Bronchial epithelial cell (primary cell): Measurements from ENCODE around the gene ANXA10. TPM values are rescaled to one million over a fixed set of nuclear protein-coding genes. Genes with fewer than 3 reads are reported as not detected.
A peak's percentile ranks its signal among the peaks of the same experiment; 100 is the strongest.

Experiments
- DNase-seq: peaks from one replicate; pipeline ENCODE4 v3.0.0-alpha.2; 2010; ENCODE audit warnings: low read depth
- FAIRE-seq: peaks from 2 replicates; lab custom pipeline; 2011; peaks lifted over from hg19 to GRCh38; lab: Jason Lieb, UNC
- H3K27me3 ChIP-seq: 2 replicates; pipeline ENCODE4 v1.5.1; 2011; ENCODE audit warnings: low read length; ENCODE audit not compliant: control insufficient read depth, insufficient read depth
- H3K36me3 ChIP-seq: 2 replicates; pipeline ENCODE4 v1.5.1; 2011; ENCODE audit warnings: low read length; ENCODE audit not compliant: control insufficient read depth, insufficient read depth
- H3K4me3 ChIP-seq: 2 replicates; pipeline ENCODE4 v1.5.1; 2011; ENCODE audit warnings: mild to moderate bottlenecking, low read depth, low read length, control low read depth
- total RNA-seq: library from RNA; depleted of rRNA; stranded (reverse); fragments of >200 nt; gene quantifications from 2 replicates; pipeline ENCODE4 v1.2.1, GENCODE V29; 2014
- TF ChIP-seq, protein P1 (sequence below): IDR thresholded peaks from 2 replicates; pipeline ENCODE4 v1.5.1; 2011; ENCODE audit warnings: mild to moderate bottlenecking, moderate library complexity, low read length, control low read depth, inconsistent platforms; ENCODE audit not compliant: insufficient read depth, severe bottlenecking

Gene ANXA10
- total RNA-seq, 1 donor from 2014 or later = 0.79 TPM

DNA sequence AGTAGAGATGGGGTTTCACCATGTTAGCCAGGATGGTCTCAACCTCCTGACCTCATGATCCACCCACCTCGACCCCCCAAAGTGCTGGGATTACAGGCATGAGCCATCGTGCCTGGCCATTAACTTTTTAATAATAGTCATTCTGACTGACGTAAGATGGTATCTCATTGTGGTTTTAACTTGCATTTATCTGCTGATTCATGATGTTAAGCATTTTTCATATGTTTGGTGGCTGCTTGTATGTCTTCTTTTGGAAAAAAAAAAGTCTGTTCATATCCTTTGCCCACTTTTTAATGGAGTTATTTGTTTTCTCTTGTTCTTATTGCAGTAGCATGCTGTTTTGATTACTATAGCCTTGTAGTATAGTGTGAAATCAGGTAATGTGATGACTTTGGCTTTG, 45.8 kb downstream of the ANXA10 start:
- H3K27me3 ChIP-seq = no peaks in the 10 kb centered on the region
- H3K36me3 ChIP-seq = no peaks in the 10 kb centered on the region
- peak; percentile 85 for DNase-seq
- no peak for FAIRE-seq
- H3K4me3 ChIP-seq = no peak overlapping the region
- TF ChIP-seq, protein P1, sequence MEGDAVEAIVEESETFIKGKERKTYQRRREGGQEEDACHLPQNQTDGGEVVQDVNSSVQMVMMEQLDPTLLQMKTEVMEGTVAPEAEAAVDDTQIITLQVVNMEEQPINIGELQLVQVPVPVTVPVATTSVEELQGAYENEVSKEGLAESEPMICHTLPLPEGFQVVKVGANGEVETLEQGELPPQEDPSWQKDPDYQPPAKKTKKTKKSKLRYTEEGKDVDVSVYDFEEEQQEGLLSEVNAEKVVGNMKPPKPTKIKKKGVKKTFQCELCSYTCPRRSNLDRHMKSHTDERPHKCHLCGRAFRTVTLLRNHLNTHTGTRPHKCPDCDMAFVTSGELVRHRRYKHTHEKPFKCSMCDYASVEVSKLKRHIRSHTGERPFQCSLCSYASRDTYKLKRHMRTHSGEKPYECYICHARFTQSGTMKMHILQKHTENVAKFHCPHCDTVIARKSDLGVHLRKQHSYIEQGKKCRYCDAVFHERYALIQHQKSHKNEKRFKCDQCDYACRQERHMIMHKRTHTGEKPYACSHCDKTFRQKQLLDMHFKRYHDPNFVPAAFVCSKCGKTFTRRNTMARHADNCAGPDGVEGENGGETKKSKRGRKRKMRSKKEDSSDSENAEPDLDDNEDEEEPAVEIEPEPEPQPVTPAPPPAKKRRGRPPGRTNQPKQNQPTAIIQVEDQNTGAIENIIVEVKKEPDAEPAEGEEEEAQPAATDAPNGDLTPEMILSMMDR = no peak

DNA sequence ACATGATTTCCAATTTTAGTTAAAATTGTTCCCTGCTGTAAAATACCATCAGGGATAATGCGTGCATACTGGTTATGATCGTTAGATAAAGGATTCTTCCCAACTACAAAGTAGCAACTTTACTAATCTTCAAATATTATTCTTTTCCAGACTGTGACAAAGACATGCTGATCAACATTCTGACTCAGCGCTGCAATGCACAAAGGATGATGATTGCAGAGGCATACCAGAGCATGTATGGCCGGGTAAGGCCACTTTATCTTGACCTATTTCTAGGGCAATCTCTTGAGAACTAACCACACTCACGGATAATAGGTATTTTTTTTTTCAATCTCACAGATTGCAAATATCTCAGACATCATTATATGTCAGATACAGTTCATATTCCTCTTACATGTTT, 47.0 kb downstream of the ANXA10 start:
- Histone ChIP-seq H3K36me3 (no peaks in the 10 kb centered on the region), H3K4me3 (no peak overlapping the region), H3K27me3 (no peaks in the 10 kb centered on the region)
- TF ChIP-seq, protein P1 = no peak
- FAIRE-seq = no peak
- peak; percentile 82 for DNase-seq

DNA sequence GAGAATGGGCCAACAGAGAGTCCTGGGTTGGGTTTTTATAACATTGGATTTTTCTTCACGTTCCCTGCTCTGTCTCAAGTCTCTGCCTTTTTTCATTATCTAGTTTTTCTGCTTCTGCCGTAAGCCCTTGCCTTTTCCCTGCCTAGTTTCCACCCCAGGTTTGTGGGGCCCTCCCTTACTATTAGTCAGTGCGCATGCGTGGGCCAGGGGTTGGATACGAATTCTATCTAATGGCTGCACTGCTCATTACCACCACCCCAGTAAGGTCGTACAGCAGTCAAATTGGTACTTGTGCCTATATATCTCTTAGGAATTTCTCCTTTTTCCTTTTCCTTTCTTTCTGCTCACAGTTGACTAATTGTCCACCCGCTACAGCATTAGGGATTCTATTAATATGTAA, 49.4 kb downstream of the ANXA10 start:
- TF ChIP-seq, protein P1 = no peak
- Histone ChIP-seq H3K27me3 (no peaks in the 10 kb centered on the region), H3K36me3 (no peaks in the 10 kb centered on the region), H3K4me3 (no peak overlapping the region)
- DNase-seq = no peak
- FAIRE-seq = no peak

DNA sequence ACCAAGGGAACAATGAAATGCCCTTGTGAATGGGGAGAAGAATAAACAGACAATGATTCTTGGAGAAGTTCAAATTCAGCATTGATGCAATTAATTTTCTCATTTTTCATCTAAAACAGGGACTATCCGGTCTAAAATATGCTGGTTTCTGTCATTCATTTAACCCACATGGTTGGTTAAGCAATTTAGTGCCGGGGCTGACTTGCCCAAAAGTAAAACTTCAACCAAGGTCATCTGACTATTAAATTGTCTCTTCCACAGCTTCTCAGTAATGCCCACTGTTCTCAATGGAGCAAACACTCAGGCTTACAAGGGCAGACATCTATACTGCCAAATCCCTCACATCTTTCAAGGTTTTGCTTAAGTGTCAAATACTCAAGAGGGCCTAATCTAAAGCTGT, 51.3 kb downstream of the ANXA10 start:
- H3K4me3 ChIP-seq = no peak overlapping the region
- H3K27me3 ChIP-seq = no peaks in the 10 kb centered on the region
- no peak for FAIRE-seq
- TF ChIP-seq, protein P1 = no peak
- no peaks in the 10 kb centered on the region for H3K36me3 ChIP-seq
- no peak for DNase-seq

DNA sequence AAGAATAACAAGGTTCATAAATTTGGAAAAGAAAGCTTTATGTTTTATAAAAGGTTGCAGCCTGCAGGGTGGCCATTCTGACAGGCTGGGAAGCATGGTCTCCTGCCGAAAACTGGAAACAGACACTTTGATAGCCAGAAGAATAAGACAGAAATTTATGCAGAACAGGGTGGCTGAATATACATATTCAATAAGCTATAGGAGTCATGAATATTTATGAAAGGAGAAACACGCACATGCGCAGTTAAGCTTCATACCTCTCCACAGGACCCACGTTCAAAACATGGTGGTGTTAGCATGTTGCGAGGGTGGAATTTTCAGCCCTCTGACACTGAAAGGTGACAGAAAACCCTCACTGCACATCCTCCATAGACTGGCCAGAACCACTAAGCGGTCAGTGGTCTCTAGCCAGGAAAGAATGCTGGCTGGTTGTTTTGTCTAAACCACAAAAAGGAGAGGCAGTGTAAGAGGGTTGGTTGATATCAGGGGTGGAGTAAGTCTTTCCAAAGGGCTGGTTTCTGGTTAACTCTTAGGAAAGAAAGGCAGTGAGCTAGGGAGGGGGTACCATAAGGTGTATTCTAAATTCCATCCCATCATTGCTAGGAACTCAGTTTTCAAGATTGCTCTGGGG, 58.2 kb downstream of the ANXA10 start:
- TF ChIP-seq, protein P1 = no peak
- DNase-seq (no peak), FAIRE-seq (no peak)
- no peaks in the 10 kb centered on the region for H3K36me3 ChIP-seq
- no peak overlapping the region for H3K4me3 ChIP-seq
- H3K27me3 ChIP-seq = no peaks in the 10 kb centered on the region

DNA sequence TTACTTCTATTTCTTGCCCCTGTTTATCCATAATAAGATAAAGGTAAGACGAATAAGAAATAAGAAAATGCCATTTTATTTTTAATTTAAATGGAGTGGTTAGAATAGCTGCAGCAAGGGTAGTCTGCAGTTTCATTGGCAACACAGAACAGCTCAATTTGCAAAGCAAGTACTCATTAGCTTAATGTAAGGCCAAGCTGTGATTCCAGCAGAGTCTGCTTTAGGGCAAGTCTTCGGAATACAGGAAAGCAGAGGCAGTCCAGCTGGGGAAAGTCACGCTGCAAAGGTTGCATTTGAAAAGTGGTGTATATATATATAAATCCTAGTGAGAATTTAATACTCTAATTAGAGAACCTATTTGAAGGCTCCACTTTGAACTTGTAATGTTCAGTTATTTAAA, 59.0 kb downstream of the ANXA10 start:
- TF ChIP-seq, protein P1 = no peak
- FAIRE-seq = no peak

More for the DNA sequence above, 59.0 kb downstream of the ANXA10 start:
- Histone ChIP-seq H3K36me3 (no peaks in the 10 kb centered on the region), H3K27me3 (no peaks in the 10 kb centered on the region), H3K4me3 (no peak overlapping the region)
- no peak for DNase-seq
